Loucy (cell line): ENCODE results near the gene NDUFA8.

Experiments used
- CTCF ChIP-seq: fragments of 200-600 bp; sonication (generic); conservative IDR thresholded peaks from 2 replicates; pipeline ENCODE4 v1.5.1; 2014; ENCODE audit warnings: mild to moderate bottlenecking, antibody characterized with exemption, low read length
- EZH2phosphoT487 ChIP-seq: fragments of 200-600 bp; IDR thresholded peaks from 2 replicates; pipeline ENCODE4 v1.6.1; 2018; ENCODE audit warnings: antibody characterized with exemption, mild to moderate bottlenecking, moderate library complexity, borderline replicate concordance

- TF ChIP-seq CTCF (no peak), EZH2phosphoT487 (no peak)
These were observed 62.8 kb downstream of the NDUFA8 start for GRCh38 chr9:122096620-122097415.
